MCF 10A (cell line): Measurements from ENCODE around the gene NETO2. TPM values are rescaled to one million over a fixed set of nuclear protein-coding genes. Genes with fewer than 3 reads are reported as not detected.

Source experiments
- BruUV-seq: library from RNA; stranded (reverse); fragments of 400-500 nt; replicated peaks from 2 replicates; lab custom pipeline; 2021; lab: Mats Ljungman, UMichigan
- CTCF ChIA-PET: fragments of 300-600 bp; sonication (Branson Sonifier 250); formaldehyde crosslinking; extraction: SDS; loops from one replicate; lab custom pipeline; 2021; ENCODE audit warnings: antibody characterized with exemption, inconsistent platforms; lab: Yijun Ruan, JAX
- POLR2A ChIA-PET: fragments of 300-600, 350-650 bp; sonication (Branson Sonifier 250); formaldehyde crosslinking; extraction: SDS; loops from one replicate; lab custom pipeline; 2020; ENCODE audit warnings: antibody characterized with exemption, inconsistent platforms; lab: Yijun Ruan, JAX
- DNase-seq: peaks from one replicate; pipeline ENCODE4 v3.0.0-alpha.2; 2018; ENCODE audit not compliant: unreplicated experiment
- H3K27ac Mint-ChIP-seq: one replicate; pipeline ENCODE4 v1.8.0; 2022; ENCODE audit warnings: mild to moderate bottlenecking, low read depth, mixed read lengths; ENCODE audit not compliant: unreplicated experiment
- H3K27me3 Mint-ChIP-seq: one replicate; pipeline ENCODE4 v1.8.0; 2022; ENCODE audit warnings: mixed read lengths; ENCODE audit not compliant: insufficient read depth, unreplicated experiment
- H3K36me3 Mint-ChIP-seq: one replicate; pipeline ENCODE4 v1.8.0; 2022; ENCODE audit warnings: mild to moderate bottlenecking, moderate library complexity, mixed read lengths; ENCODE audit not compliant: insufficient read depth, unreplicated experiment
- H3K4me1 Mint-ChIP-seq: one replicate; pipeline ENCODE4 v1.8.0; 2022; ENCODE audit warnings: mixed read lengths; ENCODE audit not compliant: insufficient read depth, unreplicated experiment
- H3K4me3 Mint-ChIP-seq: one replicate; pipeline ENCODE4 v1.8.0; 2022; ENCODE audit warnings: mild to moderate bottlenecking, moderate library complexity, mixed read lengths; ENCODE audit not compliant: unreplicated experiment
- H3K9me3 Mint-ChIP-seq: one replicate; pipeline ENCODE4 v1.8.0; 2022; ENCODE audit warnings: mixed read lengths; ENCODE audit not compliant: unreplicated experiment
- intact Hi-C: fragments of 100-400 bp; cut with micrococcal nuclease; formaldehyde crosslinking; loops from 2 replicates; pipeline ENCODE4 v1.14.1; 2022
- total RNA-seq: library from RNA; stranded (reverse); gene quantifications from 2 replicates; pipeline ENCODE4 v1.2.3, GENCODE V29; 2022
- TF ChIP-seq, protein P1 (sequence below): fragments of 200-600 bp; IDR thresholded peaks from one replicate; pipeline ENCODE4 v1.8.0; 2022; ENCODE audit warnings: antibody characterized with exemption, mild to moderate bottlenecking; ENCODE audit not compliant: unreplicated experiment

Gene NETO2
- total RNA-seq, 1 experiment from 2014 or later = 40.8 TPM

GRCh38 chr16:47034455-47034854, 109.3 kb downstream of the NETO2 start:
- POLR2A ChIA-PET = no interaction called here
- Mint-ChIP-seq H3K4me1 (peaks cover 5% of the 10 kb centered on the region), H3K9me3 (no peaks in the 10 kb centered on the region), H3K27me3 (no peaks in the 10 kb centered on the region), H3K27ac (no peak overlapping the region), H3K36me3 (no peaks in the 10 kb centered on the region), H3K4me3 (no peak overlapping the region)
- TF ChIP-seq, protein P1, sequence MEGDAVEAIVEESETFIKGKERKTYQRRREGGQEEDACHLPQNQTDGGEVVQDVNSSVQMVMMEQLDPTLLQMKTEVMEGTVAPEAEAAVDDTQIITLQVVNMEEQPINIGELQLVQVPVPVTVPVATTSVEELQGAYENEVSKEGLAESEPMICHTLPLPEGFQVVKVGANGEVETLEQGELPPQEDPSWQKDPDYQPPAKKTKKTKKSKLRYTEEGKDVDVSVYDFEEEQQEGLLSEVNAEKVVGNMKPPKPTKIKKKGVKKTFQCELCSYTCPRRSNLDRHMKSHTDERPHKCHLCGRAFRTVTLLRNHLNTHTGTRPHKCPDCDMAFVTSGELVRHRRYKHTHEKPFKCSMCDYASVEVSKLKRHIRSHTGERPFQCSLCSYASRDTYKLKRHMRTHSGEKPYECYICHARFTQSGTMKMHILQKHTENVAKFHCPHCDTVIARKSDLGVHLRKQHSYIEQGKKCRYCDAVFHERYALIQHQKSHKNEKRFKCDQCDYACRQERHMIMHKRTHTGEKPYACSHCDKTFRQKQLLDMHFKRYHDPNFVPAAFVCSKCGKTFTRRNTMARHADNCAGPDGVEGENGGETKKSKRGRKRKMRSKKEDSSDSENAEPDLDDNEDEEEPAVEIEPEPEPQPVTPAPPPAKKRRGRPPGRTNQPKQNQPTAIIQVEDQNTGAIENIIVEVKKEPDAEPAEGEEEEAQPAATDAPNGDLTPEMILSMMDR = no peak
- no TSS peak for BruUV-seq
- intact Hi-C loops = loop anchor here (10.0 kb wide), 1 partner anchor 1020 kb away; no protein-coding TSS in a partner anchor
- DNase-seq = no peak
- CTCF ChIA-PET = interaction anchor here (0.5 to 1.5 kb wide), 10 partner anchors 10 to 1655 kb away, joined by 3 to 7 read pairs (median 4); no protein-coding TSS in a partner anchor

DNA sequence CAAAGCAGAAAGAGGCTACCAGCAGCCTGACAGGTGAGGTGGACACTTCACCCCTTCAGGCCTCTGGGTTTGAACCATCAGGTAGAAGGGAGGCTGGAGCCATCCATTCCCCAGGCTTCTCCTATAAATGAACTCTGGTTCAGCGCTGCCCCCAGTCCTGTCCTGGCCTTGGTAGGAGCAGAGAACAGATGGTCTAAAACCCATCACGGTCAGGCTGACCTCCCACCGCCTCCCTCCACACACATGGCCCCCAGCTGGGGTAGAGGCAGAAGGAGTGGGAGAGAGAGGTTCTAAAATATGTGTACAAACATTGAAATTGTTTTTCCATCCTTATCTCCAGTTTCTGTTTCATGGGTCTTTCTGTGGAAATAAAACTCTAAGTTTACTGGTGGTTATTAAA, 110.6 kb downstream of the NETO2 start:
- Mint-ChIP-seq H3K4me1 (peaks cover 5% of the 10 kb centered on the region), H3K4me3 (no peak overlapping the region), H3K36me3 (no peaks in the 10 kb centered on the region), H3K9me3 (no peaks in the 10 kb centered on the region), H3K27me3 (no peaks in the 10 kb centered on the region), H3K27ac (no peak overlapping the region)
- DNase-seq = no peak
- POLR2A ChIA-PET = no interaction called here
- no TSS peak for BruUV-seq
- TF ChIP-seq, protein P1 = no peak
- CTCF ChIA-PET = interaction anchor here (0.6 kb wide), 1 partner anchor 86 kb away, joined by 4 read pairs; no protein-coding TSS in a partner anchor
- intact Hi-C loops = loop anchor here (10.0 kb wide), 1 partner anchor 1022 kb away; no protein-coding TSS in a partner anchor

DNA sequence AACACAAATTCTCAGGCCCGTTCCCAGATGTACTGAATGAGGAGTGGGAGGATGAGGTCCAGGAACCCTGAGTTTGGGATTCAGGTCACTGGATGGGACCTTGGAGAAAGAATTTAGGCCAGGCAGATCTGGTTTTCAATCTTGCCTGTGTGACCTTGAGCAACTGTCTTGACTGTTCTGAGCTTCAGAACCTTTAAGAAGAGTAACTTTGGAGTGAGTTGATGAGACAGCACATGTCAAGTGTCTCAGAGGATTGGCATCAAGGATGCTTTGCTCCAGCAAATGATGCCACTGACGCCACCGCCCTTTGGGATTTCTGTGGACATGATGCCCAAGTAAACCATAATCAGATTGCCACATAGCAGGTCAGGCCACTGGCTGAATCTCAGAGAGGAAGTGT, 114.0 kb downstream of the NETO2 start:
- POLR2A ChIA-PET = no interaction called here
- H3K4me1 Mint-ChIP-seq = peaks cover 5% of the 10 kb centered on the region
- no peaks in the 10 kb centered on the region for H3K9me3 Mint-ChIP-seq
- no peaks in the 10 kb centered on the region for H3K36me3 Mint-ChIP-seq
- no peak for DNase-seq
- no peak overlapping the region for H3K27ac Mint-ChIP-seq
- CTCF ChIA-PET = interaction anchor here (1.6 kb wide), 1 partner anchor 8 kb away, joined by 7 read pairs; no protein-coding TSS in a partner anchor
- no TSS peak for BruUV-seq
- H3K4me3 Mint-ChIP-seq = no peak overlapping the region
- intact Hi-C loops = loop anchor here (10.0 kb wide), 1 partner anchor 1025 kb away; no protein-coding TSS in a partner anchor
- TF ChIP-seq, protein P1 = no peak
- no peaks in the 10 kb centered on the region for H3K27me3 Mint-ChIP-seq

- ChIA-PET CTCF (interaction anchor here (0.6 to 1.6 kb wide), 5 partner anchors 9 to 1026 kb away, joined by 3 to 7 read pairs (median 3); no protein-coding TSS in a partner anchor), POLR2A (no interaction called here)
- H3K9me3 Mint-ChIP-seq = no peaks in the 10 kb centered on the region
- no peak overlapping the region for H3K27ac Mint-ChIP-seq
- H3K36me3 Mint-ChIP-seq = no peaks in the 10 kb centered on the region
- TF ChIP-seq, protein P1 = no peak
- no peak for DNase-seq
- H3K4me3 Mint-ChIP-seq = no peak overlapping the region
- intact Hi-C loops = no loop called here
- no TSS peak for BruUV-seq
- no peaks in the 10 kb centered on the region for H3K27me3 Mint-ChIP-seq
- H3K4me1 Mint-ChIP-seq = no peaks in the 10 kb centered on the region
Observed at GRCh38 chr16:47028767-47029377, 114.9 kb downstream of the NETO2 start.

Other genes with a start within 250 kb of the NETO2 start
- gene DNAJA2, start 170.3 kb downstream of the NETO2 start, total RNA-seq = 64.7 and 64.8 TPM in 2 replicates